HG03139 (cell line): Measurements from ENCODE around the gene MPZL3.
"Not testable (repeated sequence)": the region's sequence is repeated elsewhere in the genome, so short reads cannot be mapped to it uniquely, and the experiment has no call there.

ENCODE experiments used
- ATAC-seq: cut with Tn5 transposase; IDR thresholded peaks from one replicate; pipeline ENCODE4 v1.9.1; 2021; ENCODE audit not compliant: unreplicated experiment

MPZL3 gene

GRCh38 chr11:118190942-118191506 lies 61.1 kb downstream of the MPZL3 start:
- not testable (repeated sequence) for ATAC-seq

- ATAC-seq = no peak
These were observed 65.6 kb downstream of the MPZL3 start for GRCh38 chr11:118186346-118187107.

GRCh38 chr11:118184784-118185579 lies 67.2 kb downstream of the MPZL3 start:
- no peak for ATAC-seq

- not testable (repeated sequence) for ATAC-seq
These were observed 68.5 kb downstream of the MPZL3 start for GRCh38 chr11:118183691-118184090.

GRCh38 chr11:118180300-118180703 lies 71.9 kb downstream of the MPZL3 start:
- no peak for ATAC-seq

- no peak for ATAC-seq
These were observed 75.4 kb downstream of the MPZL3 start for GRCh38 chr11:118176778-118177134.
